Measurements from ENCODE around the gene TNNI3K.

DNA sequence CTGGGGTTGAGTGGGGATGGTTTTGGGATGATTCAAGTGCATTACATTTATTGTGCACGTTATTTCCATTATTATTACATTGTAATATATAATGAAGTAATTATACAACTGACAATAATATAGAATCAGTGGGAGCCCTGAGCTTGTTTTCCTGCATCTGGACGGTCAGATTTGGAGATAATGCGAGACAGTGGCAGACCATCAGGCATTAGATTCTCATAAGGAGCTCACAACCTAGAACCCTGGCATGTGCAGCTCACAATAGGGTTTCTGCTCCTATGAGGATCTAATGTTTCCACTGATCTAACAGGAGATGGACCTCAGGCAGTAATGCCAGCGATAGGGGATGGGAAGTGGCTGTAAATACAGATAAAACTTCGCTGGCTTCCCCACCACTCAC is 355.1 kb downstream of the TNNI3K start:
- no peak for TF ChIP-seq CTCF (IDR thresholded peaks at IDR 0.05)
- no peak for TF ChIP-seq POLR2A (IDR thresholded peaks at IDR 0.05)
